ENCODE data around the gene TNIP1. TPM values are rescaled to one million over a fixed set of nuclear protein-coding genes. Genes with fewer than 3 reads are reported as not detected.

The TNIP1 gene
- total RNA-seq, 6 donors from 2014 or later: 109 to 166 (median 130) TPM

GRCh38 chr5:151068433-151069197 is 12.2 kb downstream of the TNIP1 start:
- 42 to 56% methylated on average over 9 to 12 of the region's 12 CpGs for WGBS, 2 donors
- Histone ChIP-seq H3K4me3 (no peak overlapping the region), H3K36me3 (peaks cover 0 to 13% (median 2%) of the 10 kb centered on the region in 4 donors), H3K4me1 (peaks cover 62 to 85% (median 78%) of the 10 kb centered on the region in 4 donors), H3K9me3 (no peaks in the 10 kb centered on the region), H3K27ac (peak overlapping the region; percentile 59 to 78 (median 69)), H3K27me3 (no peaks in the 10 kb centered on the region)
- no peak for TF ChIP-seq POLR2AphosphoS5 (IDR thresholded peaks at IDR 0.05)
- no peak for TF ChIP-seq EP300 (IDR thresholded peaks at IDR 0.05)
- TF ChIP-seq CTCF (IDR thresholded peaks at IDR 0.05): no peak
- no peak for TF ChIP-seq POLR2A (IDR thresholded peaks at IDR 0.05)
- ATAC-seq (ENCODE audit: low FRiP score in 2 of 2): peak in 1 of 2 donors; percentile 52
- peak in 1 of 2 donors; percentile 38 for DNase-seq

- Histone ChIP-seq H3K36me3 (peaks cover 0 to 18% (median 3%) of the 10 kb centered on the region in 4 donors), H3K4me3 (no peak overlapping the region), H3K27me3 (no peaks in the 10 kb centered on the region), H3K9me3 (no peaks in the 10 kb centered on the region), H3K27ac (peak overlapping the region; percentile 59 to 78 (median 69)), H3K4me1 (peaks cover 68 to 90% (median 84%) of the 10 kb centered on the region in 4 donors)
- 69 to 70% methylated on average over 13 to 14 of the region's 14 CpGs for WGBS, 2 donors
- TF ChIP-seq CTCF (IDR thresholded peaks at IDR 0.05): no peak
- no peak for TF ChIP-seq EP300 (IDR thresholded peaks at IDR 0.05)
- no peak for TF ChIP-seq POLR2A (IDR thresholded peaks at IDR 0.05)
- no peak for TF ChIP-seq POLR2AphosphoS5 (IDR thresholded peaks at IDR 0.05)
- ATAC-seq (ENCODE audit: low FRiP score in 2 of 2): no peak
- no peak for DNase-seq
These were observed 13.0 kb downstream of the TNIP1 start for GRCh38 chr5:151067632-151068432.

GRCh38 chr5:151066920-151067319 is 13.9 kb downstream of the TNIP1 start:
- Histone ChIP-seq H3K4me3 (no peak overlapping the region), H3K27ac (peak overlapping the region in 1 of 4 donors; percentile 69), H3K4me1 (peaks cover 64 to 90% (median 83%) of the 10 kb centered on the region in 4 donors), H3K9me3 (no peaks in the 10 kb centered on the region), H3K36me3 (peaks cover 2 to 27% (median 10%) of the 10 kb centered on the region in 4 donors), H3K27me3 (no peaks in the 10 kb centered on the region)
- WGBS, 2 donors: 84 to 86% methylated on average over 5 to 6 of the region's 6 CpGs
- no peak for ATAC-seq (ENCODE audit: low FRiP score in 2 of 2)
- DNase-seq: no peak
- TF ChIP-seq POLR2AphosphoS5 (IDR thresholded peaks at IDR 0.05): no peak
- no peak for TF ChIP-seq POLR2A (IDR thresholded peaks at IDR 0.05)
- TF ChIP-seq CTCF (IDR thresholded peaks at IDR 0.05): no peak
- no peak for TF ChIP-seq EP300 (IDR thresholded peaks at IDR 0.05)

- peaks cover 3 to 35% (median 19%) of the 10 kb centered on the region in 4 donors for H3K36me3 ChIP-seq
- H3K4me1 ChIP-seq: peaks cover 61 to 86% (median 79%) of the 10 kb centered on the region in 4 donors
- WGBS, 2 donors: 88 to 94% methylated on average over 1 of the region's 1 CpG
- no peaks in the 10 kb centered on the region for H3K27me3 ChIP-seq
- no peaks in the 10 kb centered on the region for H3K9me3 ChIP-seq
- ATAC-seq (ENCODE audit: low FRiP score in 2 of 2) (no peak), DNase-seq (no peak)
- no peak overlapping the region for H3K27ac ChIP-seq
- H3K4me3 ChIP-seq: no peak overlapping the region
- TF ChIP-seq CTCF (IDR thresholded peaks at IDR 0.05) (no peak), POLR2AphosphoS5 (IDR thresholded peaks at IDR 0.05) (no peak), EP300 (IDR thresholded peaks at IDR 0.05) (no peak), POLR2A (IDR thresholded peaks at IDR 0.05) (no peak)
These were observed 15.2 kb downstream of the TNIP1 start for GRCh38 chr5:151065609-151066008.
